ENCODE data around the gene STAB1.
"Not testable (repeated sequence)": the region's sequence is repeated elsewhere in the genome, so short reads cannot be mapped to it uniquely, and the experiment has no call there.

The STAB1 gene

DNA sequence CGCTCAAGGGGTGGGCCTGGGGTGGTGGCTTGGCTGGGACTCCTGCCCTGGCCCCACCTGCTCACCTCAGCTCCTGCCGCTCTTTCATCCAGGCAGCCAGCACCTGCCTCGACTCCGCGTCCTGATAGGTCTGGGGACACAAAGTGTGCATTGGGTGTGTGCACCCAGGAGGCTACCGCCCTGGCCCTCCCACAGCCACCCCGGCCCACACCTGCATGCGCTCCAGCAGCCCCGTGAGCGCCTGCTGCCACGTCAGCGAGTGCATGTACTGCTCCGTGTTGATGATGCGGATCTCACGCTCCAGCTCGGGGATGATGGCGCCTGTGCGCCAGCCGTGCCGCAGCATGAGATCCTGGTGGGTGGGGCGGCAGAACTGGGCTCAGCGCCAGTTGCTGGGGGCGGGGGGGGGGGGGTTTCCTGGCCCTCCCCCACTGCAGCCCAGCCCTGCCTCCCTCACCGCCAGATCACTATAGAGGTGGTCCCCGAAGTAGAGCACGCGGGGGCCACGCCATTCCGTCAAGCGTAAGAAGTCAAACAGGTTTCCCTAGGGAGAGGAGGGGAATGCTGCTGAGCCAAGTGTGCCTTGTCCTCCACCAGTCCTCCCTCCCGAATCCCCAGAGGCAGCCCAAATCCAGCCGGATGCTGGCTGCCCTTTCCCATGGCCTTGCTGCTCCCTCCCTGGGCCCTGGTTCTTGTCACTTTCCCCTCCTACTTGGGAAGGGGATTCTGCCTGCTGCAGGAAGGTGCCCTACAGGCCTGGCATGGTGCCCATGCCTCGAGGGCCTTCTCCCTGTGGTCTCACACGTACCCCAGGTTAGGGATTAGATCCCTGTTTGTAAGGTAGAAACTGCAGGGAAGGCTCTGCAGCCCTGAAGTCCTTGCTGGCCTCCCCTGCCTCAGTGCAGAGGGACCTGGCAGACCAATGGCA lies 29.9 kb downstream of the STAB1 start:
- TF ChIP-seq, protein P1, sequence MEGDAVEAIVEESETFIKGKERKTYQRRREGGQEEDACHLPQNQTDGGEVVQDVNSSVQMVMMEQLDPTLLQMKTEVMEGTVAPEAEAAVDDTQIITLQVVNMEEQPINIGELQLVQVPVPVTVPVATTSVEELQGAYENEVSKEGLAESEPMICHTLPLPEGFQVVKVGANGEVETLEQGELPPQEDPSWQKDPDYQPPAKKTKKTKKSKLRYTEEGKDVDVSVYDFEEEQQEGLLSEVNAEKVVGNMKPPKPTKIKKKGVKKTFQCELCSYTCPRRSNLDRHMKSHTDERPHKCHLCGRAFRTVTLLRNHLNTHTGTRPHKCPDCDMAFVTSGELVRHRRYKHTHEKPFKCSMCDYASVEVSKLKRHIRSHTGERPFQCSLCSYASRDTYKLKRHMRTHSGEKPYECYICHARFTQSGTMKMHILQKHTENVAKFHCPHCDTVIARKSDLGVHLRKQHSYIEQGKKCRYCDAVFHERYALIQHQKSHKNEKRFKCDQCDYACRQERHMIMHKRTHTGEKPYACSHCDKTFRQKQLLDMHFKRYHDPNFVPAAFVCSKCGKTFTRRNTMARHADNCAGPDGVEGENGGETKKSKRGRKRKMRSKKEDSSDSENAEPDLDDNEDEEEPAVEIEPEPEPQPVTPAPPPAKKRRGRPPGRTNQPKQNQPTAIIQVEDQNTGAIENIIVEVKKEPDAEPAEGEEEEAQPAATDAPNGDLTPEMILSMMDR (IDR thresholded peaks at IDR 0.05; ENCODE audit: insufficient read depth, low read depth, low read length, missing control alignments): no peak
- no peak overlapping the region for H3K4me3 ChIP-seq (ENCODE audit: low read depth, low read length)
- DNase-seq (ENCODE audit: low read depth): no peak

- DNase-seq (ENCODE audit: low read depth): no peak
- TF ChIP-seq, protein P1 (IDR thresholded peaks at IDR 0.05; ENCODE audit: insufficient read depth, low read depth, low read length, missing control alignments): no peak
- no peak overlapping the region for H3K4me3 ChIP-seq (ENCODE audit: low read depth, low read length)
These were observed 30.8 kb downstream of the STAB1 start for GRCh38 chr3:52525680-52526561.

- H3K4me3 ChIP-seq (ENCODE audit: low read depth, low read length); DNase-seq (ENCODE audit: low read depth): not testable (repeated sequence)
These were observed 31.5 kb downstream of the STAB1 start for GRCh38 chr3:52526671-52527038.

DNA sequence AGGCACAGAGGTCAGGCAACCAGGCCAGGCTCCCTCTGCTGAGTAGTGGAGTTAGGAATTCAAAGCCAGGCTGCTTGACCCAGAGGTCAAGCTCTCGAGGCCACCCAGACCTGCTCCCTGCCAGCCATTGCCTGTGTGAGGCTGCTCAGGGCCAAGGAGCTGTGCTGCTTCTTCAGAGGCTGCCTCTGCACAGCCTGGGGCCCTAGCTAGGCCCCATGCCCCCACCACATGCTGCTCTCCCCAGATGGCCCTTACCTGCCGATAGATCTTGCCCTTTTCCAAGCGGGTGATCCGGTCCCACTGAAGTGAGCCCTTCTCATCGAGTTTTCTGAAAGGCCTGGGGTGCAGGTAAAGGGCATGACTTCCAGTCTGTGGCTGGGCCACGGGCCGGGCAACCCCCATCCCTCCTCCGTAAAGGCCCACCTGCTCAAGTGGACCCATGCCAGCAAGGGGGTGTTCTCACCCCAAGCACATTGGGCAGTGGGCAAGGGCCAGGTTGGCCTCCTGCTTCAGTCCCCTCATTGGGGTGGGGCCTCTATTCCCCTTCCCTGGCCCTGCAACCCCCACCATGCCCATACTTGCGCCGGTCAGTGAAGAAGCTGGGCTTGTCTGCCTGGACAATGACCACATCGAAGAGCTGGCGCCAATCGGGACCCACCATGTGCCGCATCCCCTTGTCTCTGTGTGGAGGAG lies 32.0 kb downstream of the STAB1 start:
- H3K4me3 ChIP-seq (ENCODE audit: low read depth, low read length): no peak overlapping the region
- no peak for DNase-seq (ENCODE audit: low read depth)
- TF ChIP-seq, protein P1 (IDR thresholded peaks at IDR 0.05; ENCODE audit: insufficient read depth, low read depth, low read length, missing control alignments): no peak

- no peak for DNase-seq (ENCODE audit: low read depth)
- TF ChIP-seq, protein P1 (IDR thresholded peaks at IDR 0.05; ENCODE audit: insufficient read depth, low read depth, low read length, missing control alignments): no peak
These were observed 32.8 kb downstream of the STAB1 start for GRCh38 chr3:52527732-52528585.

DNA sequence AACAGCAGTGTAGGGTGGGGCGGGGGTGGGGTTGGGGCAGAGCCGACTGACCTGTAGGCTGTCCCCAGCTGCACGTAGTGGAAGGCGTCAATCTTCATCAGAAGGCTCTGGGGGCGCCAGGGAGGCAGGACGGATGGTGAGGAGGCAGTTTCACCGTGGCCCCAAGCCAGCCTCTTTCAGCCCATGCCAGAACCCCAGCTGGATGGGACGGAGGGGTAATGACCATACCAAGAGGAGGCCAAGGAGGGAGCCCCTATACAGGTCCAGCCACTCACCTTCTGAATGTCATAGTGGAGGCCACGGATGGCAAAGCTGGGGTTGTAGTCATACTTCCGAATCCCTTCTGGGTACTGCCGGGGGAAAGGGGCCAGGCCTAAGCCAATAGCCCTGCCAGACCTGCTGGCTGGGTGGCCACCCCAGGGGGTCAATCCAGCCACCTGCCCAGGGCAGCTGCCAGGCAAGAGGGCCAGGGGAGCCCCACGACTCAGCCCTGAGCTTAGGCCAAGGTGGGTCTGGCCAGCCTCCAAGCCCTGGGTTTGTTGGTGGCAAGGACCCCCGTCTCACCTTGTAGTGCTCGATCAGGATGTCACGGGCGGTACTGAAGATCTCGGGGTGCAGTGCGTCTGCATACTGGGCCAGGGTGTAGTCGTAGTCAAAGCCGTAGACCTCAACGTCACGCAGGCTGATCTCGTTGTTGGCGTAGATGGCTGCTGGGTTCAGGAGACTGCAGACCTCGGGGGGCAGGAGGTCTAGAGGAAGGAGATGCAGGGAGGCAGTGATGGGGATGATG lies 33.6 kb downstream of the STAB1 start:
- DNase-seq (ENCODE audit: low read depth): no peak
- TF ChIP-seq, protein P1 (IDR thresholded peaks at IDR 0.05; ENCODE audit: insufficient read depth, low read depth, low read length, missing control alignments): no peak

More at GRCh38 chr3:52527732-52528585, 32.8 kb downstream of the STAB1 start:
- H3K4me3 ChIP-seq (ENCODE audit: low read depth, low read length): no peak overlapping the region

More for the DNA sequence above, 33.6 kb downstream of the STAB1 start:
- no peak overlapping the region for H3K4me3 ChIP-seq (ENCODE audit: low read depth, low read length)
